ENCODE results near the gene HMG20B. TPM values are rescaled to one million over a fixed set of nuclear protein-coding genes. Genes with fewer than 3 reads are reported as not detected.

HMG20B gene
- total RNA-seq, 1 donor from 2014 or later = 149 TPM

- H3K27ac ChIP-seq = no peak overlapping the region
- H3K9me3 ChIP-seq = no peaks in the 10 kb centered on the region
- no peak for DNase-seq (ENCODE audit: low spot score in 2 of 2)
- TF ChIP-seq, protein P1, sequence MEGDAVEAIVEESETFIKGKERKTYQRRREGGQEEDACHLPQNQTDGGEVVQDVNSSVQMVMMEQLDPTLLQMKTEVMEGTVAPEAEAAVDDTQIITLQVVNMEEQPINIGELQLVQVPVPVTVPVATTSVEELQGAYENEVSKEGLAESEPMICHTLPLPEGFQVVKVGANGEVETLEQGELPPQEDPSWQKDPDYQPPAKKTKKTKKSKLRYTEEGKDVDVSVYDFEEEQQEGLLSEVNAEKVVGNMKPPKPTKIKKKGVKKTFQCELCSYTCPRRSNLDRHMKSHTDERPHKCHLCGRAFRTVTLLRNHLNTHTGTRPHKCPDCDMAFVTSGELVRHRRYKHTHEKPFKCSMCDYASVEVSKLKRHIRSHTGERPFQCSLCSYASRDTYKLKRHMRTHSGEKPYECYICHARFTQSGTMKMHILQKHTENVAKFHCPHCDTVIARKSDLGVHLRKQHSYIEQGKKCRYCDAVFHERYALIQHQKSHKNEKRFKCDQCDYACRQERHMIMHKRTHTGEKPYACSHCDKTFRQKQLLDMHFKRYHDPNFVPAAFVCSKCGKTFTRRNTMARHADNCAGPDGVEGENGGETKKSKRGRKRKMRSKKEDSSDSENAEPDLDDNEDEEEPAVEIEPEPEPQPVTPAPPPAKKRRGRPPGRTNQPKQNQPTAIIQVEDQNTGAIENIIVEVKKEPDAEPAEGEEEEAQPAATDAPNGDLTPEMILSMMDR (IDR thresholded peaks at IDR 0.05) = no peak
- no peaks in the 10 kb centered on the region for H3K4me1 ChIP-seq
- H3K4me3 ChIP-seq = no peak overlapping the region
- H3K36me3 ChIP-seq = peaks cover 63 to 71% of the 10 kb centered on the region in 2 donors
- no peaks in the 10 kb centered on the region for H3K27me3 ChIP-seq
- intact Hi-C loops (cut with DNase I) = no loop called here
Observed at GRCh38 chr19:3532154-3532786, 40.5 kb upstream of the HMG20B start.

DNA sequence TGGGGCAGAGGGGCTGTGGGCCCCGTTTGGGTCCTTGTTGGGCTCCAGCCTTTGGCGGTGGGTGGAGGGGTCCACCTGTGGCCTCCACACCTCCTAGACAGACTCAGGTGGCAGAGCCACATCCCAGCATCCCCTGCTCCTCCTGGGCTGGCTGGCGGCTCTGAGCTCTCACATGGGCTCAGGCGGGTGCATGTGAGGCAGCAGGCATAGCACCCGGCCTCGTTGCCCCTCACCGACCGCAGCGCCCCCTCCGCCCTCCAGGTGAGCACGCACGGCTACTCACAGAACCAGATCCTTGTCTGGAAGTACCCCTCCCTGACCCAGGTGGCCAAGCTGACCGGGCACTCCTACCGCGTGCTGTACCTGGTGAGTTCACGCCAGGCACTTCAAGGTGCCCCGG, 39.7 kb upstream of the HMG20B start:
- DNase-seq (ENCODE audit: low spot score in 2 of 2) = no peak
- Histone ChIP-seq H3K9me3 (no peaks in the 10 kb centered on the region), H3K4me1 (no peaks in the 10 kb centered on the region), H3K27ac (no peak overlapping the region), H3K27me3 (no peaks in the 10 kb centered on the region), H3K36me3 (peaks cover 60 to 63% of the 10 kb centered on the region in 2 donors), H3K4me3 (no peak overlapping the region)
- intact Hi-C loops (cut with DNase I) = no loop called here
- TF ChIP-seq, protein P1 (IDR thresholded peaks at IDR 0.05) = no peak

DNA sequence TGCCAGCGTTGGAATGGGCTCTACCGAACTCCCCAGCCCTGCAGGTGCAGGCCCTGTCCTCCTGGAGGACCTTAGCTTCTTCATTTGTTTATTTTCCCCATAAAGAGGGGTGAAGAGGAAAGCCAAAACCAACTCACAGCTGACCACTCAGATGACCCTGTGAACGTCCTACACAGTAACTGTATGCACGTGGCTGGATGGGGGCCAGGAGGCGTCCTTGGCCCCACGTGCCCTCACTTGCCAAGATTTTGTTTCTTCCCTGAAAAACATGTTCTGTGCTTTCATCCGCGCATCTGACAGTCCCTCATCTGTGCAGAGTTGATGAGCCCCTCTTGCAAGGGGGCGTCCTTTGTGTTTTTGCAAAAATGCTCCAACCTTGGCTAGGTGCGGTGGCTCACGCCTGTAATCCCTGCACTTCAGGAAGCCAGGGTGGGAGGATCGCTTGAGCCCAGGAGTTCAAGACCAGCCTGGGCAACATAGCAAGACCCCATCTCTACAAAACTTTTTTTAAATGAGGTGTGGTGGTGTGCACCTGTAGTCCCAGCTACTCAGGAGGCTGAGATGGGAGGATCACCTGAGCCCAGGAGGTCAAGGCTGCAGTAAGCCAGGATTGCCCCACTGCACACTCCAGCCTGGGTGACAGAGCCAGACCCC, 39.1 kb upstream of the HMG20B start:
- Histone ChIP-seq H3K27me3 (no peaks in the 10 kb centered on the region), H3K4me3 (no peak overlapping the region), H3K4me1 (no peaks in the 10 kb centered on the region), H3K27ac (no peak overlapping the region), H3K9me3 (no peaks in the 10 kb centered on the region), H3K36me3 (peaks cover 58 to 61% of the 10 kb centered on the region in 2 donors)
- intact Hi-C loops (cut with DNase I) = no loop called here
- DNase-seq (ENCODE audit: low spot score in 2 of 2) = no peak
- TF ChIP-seq, protein P1 (IDR thresholded peaks at IDR 0.05) = no peak

DNA sequence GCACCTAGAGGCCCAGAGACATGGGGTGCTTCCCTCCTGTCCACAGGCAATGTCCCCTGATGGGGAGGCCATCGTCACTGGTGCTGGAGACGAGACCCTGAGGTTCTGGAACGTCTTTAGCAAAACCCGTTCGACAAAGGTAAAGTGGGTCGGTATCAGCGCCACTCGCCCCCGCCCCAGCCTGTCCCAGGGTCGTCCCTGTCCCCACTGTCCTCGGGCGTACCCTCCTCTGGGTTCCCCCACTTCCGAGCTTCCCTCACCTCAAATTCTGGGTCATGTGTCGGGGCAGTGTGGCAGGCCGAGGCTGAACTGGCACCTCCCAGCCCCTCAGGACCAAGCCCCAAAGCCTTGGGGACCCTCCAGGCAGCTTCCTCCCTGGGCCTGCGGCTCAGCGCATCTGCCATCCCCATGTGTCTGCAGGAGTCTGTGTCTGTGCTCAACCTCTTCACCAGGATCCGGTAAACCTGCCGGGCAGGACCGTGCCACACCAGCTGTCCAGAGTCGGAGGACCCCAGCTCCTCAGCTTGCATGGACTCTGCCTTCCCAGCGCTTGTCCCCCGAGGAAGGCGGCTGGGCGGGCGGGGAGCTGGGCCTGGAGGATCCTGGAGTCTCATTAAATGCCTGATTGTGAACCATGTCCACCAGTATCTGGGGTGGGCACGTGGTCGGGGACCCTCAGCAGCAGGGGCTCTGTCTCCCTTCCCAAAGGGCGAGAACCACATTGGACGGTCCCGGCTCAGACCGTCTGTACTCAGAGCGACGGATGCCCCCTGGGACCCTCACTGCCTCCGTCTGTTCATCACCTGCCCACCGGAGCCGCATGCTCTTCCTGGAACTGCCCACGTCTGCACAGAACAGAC, 38.1 kb upstream of the HMG20B start:
- no peak overlapping the region for H3K27ac ChIP-seq
- intact Hi-C loops (cut with DNase I) = no loop called here
- no peaks in the 10 kb centered on the region for H3K4me1 ChIP-seq
- H3K27me3 ChIP-seq = no peaks in the 10 kb centered on the region
- DNase-seq (ENCODE audit: low spot score in 2 of 2) = no peak
- H3K4me3 ChIP-seq = no peak overlapping the region
- TF ChIP-seq, protein P1 (IDR thresholded peaks at IDR 0.05) = no peak
- peaks cover 0 to under 1% of the 10 kb centered on the region in 2 donors for H3K9me3 ChIP-seq
- peaks cover 58 to 64% of the 10 kb centered on the region in 2 donors for H3K36me3 ChIP-seq

- TF ChIP-seq, protein P1 (IDR thresholded peaks at IDR 0.05) = no peak
- Histone ChIP-seq H3K4me3 (no peak overlapping the region), H3K9me3 (peaks cover 0 to 3% of the 10 kb centered on the region in 2 donors), H3K36me3 (peaks cover 58 to 66% of the 10 kb centered on the region in 2 donors), H3K27ac (no peak overlapping the region), H3K4me1 (no peaks in the 10 kb centered on the region), H3K27me3 (no peaks in the 10 kb centered on the region)
- intact Hi-C loops (cut with DNase I) = no loop called here
- DNase-seq (ENCODE audit: low spot score in 2 of 2) = no peak
Observed at GRCh38 chr19:3535235-3535535, 37.6 kb upstream of the HMG20B start.
